ENCODE results near the gene CCDC51. TPM values are rescaled to one million over a fixed set of nuclear protein-coding genes. Genes with fewer than 3 reads are reported as not detected.

Gene CCDC51
- total RNA-seq, 1 experiment from 2014 or later = 23.3 TPM

- DNase-seq (ENCODE audit: low spot score) = no peak
Measured at GRCh38 chr3:48433472-48434118, 6.3 kb downstream of the CCDC51 start.

GRCh38 chr3:48432411-48433371 lies 7.2 kb downstream of the CCDC51 start:
- DNase-seq (ENCODE audit: low spot score) = no peak

GRCh38 chr3:48431224-48432029 lies 8.5 kb downstream of the CCDC51 start:
- DNase-seq (ENCODE audit: low spot score) = no peak

GRCh38 chr3:48430708-48431101 lies 9.2 kb downstream of the CCDC51 start:
- DNase-seq (ENCODE audit: low spot score) = no peak

- DNase-seq (ENCODE audit: low spot score) = no peak
Measured at GRCh38 chr3:48429960-48430707, 9.8 kb downstream of the CCDC51 start, which contains the start of gene PLXNB1. Gene PLXNB1 (minus strand): TSS chr3:48430086. CDS start chr3:48424611, 5,475 bp downstream.

- DNase-seq (ENCODE audit: low spot score) = no peak
Measured at GRCh38 chr3:48429317-48429959, 10.5 kb downstream of the CCDC51 start.

- no peak for DNase-seq (ENCODE audit: low spot score)
Measured at GRCh38 chr3:48428572-48429316, 11.2 kb downstream of the CCDC51 start.

GRCh38 chr3:48428088-48428571 lies 11.8 kb downstream of the CCDC51 start:
- no peak for DNase-seq (ENCODE audit: low spot score)

GRCh38 chr3:48427630-48427962 lies 12.3 kb downstream of the CCDC51 start:
- no peak for DNase-seq (ENCODE audit: low spot score)

- DNase-seq (ENCODE audit: low spot score) = no peak
Measured at GRCh38 chr3:48426944-48427629, 12.8 kb downstream of the CCDC51 start.

- no peak for DNase-seq (ENCODE audit: low spot score)
Measured at GRCh38 chr3:48426401-48426909, 13.5 kb downstream of the CCDC51 start.

GRCh38 chr3:48425281-48425812 lies 14.6 kb downstream of the CCDC51 start:
- DNase-seq (ENCODE audit: low spot score) = no peak

GRCh38 chr3:48423883-48424695 lies 15.8 kb downstream of the CCDC51 start:
- no peak for DNase-seq (ENCODE audit: low spot score)

- DNase-seq (ENCODE audit: low spot score) = no peak
Measured at GRCh38 chr3:48423241-48423882, 16.6 kb downstream of the CCDC51 start.

GRCh38 chr3:48422681-48423080 lies 17.2 kb downstream of the CCDC51 start:
- no peak for DNase-seq (ENCODE audit: low spot score)

- DNase-seq (ENCODE audit: low spot score) = no peak
Measured at GRCh38 chr3:48422272-48422671, 17.6 kb downstream of the CCDC51 start.

GRCh38 chr3:48420561-48420960 lies 19.4 kb downstream of the CCDC51 start:
- DNase-seq (ENCODE audit: low spot score) = no peak

GRCh38 chr3:48419597-48419996 lies 20.3 kb downstream of the CCDC51 start:
- no peak for DNase-seq (ENCODE audit: low spot score)

Data from H4 (cell line).